ENCODE measurements around the gene YWHAE. TPM values are rescaled to one million over a fixed set of nuclear protein-coding genes. Genes with fewer than 3 reads are reported as not detected.
"Not testable (repeated sequence)": the region's sequence is repeated elsewhere in the genome, so short reads cannot be mapped to it uniquely, and the experiment has no call there.

Gene YWHAE
- total RNA-seq, 4 donors from 2014 or later = 390 to 894 (median 580) TPM

DNA sequence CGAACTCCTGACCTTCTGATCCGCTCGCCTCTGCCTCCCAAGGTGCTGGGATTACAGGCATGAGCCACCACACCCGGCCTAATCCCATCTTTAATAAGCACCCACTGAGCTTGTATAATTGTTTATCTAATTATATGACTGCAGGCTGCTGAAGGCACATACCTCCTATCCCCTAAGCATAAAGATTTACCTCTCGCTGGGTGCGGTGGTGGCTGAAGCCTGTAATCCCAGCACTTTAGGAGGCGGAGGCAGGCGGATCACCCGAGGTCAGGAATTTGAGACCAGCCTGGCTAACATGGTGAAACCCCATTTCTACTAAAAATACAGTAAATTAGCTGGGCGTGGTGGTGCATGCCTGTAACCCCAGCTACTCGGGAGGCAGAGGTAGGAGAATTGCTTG is 20.1 kb upstream of the YWHAE start:
- Histone ChIP-seq H3K36me3 (no peaks in the 10 kb centered on the region), H3K4me1 (no peaks in the 10 kb centered on the region), H3K9me3 (no peaks in the 10 kb centered on the region), H3K27ac (no peak overlapping the region), H3K27me3 (no peaks in the 10 kb centered on the region), H3K4me3 (no peak overlapping the region)
- TF ChIP-seq, protein P1, sequence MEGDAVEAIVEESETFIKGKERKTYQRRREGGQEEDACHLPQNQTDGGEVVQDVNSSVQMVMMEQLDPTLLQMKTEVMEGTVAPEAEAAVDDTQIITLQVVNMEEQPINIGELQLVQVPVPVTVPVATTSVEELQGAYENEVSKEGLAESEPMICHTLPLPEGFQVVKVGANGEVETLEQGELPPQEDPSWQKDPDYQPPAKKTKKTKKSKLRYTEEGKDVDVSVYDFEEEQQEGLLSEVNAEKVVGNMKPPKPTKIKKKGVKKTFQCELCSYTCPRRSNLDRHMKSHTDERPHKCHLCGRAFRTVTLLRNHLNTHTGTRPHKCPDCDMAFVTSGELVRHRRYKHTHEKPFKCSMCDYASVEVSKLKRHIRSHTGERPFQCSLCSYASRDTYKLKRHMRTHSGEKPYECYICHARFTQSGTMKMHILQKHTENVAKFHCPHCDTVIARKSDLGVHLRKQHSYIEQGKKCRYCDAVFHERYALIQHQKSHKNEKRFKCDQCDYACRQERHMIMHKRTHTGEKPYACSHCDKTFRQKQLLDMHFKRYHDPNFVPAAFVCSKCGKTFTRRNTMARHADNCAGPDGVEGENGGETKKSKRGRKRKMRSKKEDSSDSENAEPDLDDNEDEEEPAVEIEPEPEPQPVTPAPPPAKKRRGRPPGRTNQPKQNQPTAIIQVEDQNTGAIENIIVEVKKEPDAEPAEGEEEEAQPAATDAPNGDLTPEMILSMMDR (IDR thresholded peaks at IDR 0.05) = no peak
- TF ChIP-seq POLR2A (IDR thresholded peaks at IDR 0.05) = no peak
- no peak for DNase-seq
- intact Hi-C loops (cut with DNase I; ENCODE audit: low total_unique reads) = no loop called here

DNA sequence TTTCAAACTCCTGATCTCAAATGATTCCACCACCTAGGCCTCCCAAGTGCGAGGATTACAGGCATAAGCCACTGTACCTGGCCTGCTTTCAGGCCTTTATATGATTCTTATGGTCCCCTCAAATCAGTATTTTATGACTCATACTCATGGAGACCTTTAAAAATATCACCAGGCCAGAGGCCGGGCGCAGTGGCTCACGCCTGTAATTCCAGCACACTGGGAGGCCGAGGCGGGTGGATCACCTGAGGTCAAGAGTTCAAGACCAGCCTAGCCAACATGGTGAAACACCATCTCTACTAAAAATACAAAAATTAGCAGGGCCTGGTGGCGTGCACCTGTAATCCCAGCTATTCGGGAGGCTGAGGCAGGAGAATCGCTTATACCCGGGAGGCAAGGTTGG is 18.5 kb upstream of the YWHAE start:
- H3K4me1 ChIP-seq; H3K4me3 ChIP-seq; H3K27me3 ChIP-seq; H3K9me3 ChIP-seq; intact Hi-C loops (cut with DNase I; ENCODE audit: low total_unique reads); H3K36me3 ChIP-seq; H3K27ac ChIP-seq; DNase-seq: not testable (repeated sequence)

DNA sequence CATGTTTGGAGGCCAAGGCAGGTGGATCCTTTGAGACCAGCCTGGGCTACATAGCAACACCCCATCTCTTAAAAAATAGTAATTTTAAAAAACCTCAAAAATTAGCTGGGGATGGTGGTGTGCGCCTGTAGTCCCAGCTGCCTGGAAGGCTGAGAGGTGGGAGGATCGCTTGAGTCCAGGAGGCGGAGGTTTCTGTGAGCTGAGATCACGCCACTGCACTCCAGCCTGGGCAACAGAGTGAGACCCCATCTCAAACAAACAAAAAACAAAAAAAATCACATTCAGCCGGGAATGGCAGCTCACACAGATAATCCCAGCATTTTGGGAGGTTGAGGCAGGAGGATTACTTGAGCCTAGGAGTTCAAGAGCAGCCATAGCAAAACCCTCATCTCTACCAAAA is 16.4 kb upstream of the YWHAE start:
- DNase-seq = no peak
- intact Hi-C loops (cut with DNase I; ENCODE audit: low total_unique reads) = no loop called here
- no peak for TF ChIP-seq POLR2A (IDR thresholded peaks at IDR 0.05)
- no peak overlapping the region for H3K4me3 ChIP-seq
- H3K9me3 ChIP-seq = no peaks in the 10 kb centered on the region
- no peaks in the 10 kb centered on the region for H3K4me1 ChIP-seq
- no peaks in the 10 kb centered on the region for H3K36me3 ChIP-seq
- H3K27ac ChIP-seq = no peak overlapping the region
- no peaks in the 10 kb centered on the region for H3K27me3 ChIP-seq

DNA sequence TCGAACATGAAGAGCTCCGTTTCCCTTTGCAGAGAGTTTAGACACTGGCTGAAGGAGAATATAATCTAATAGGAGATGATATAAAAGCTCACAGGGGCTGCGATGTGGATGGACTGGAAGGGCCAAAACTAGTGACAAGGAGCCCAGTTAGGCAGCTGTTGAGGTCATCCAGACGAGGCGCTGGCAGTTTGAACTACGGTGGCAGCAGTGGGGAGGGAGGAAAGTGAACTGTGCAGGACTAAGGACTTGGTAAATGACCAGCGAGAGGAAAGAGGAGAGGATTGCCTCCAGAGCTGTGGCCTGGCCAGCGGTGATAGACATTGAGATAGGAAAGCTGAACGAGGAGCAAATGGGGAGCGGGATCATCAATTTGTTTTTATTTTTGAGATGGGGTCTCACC is 14.6 kb upstream of the YWHAE start:
- Histone ChIP-seq H3K27me3 (no peaks in the 10 kb centered on the region), H3K27ac (no peak overlapping the region), H3K9me3 (no peaks in the 10 kb centered on the region), H3K4me3 (no peak overlapping the region), H3K36me3 (no peaks in the 10 kb centered on the region), H3K4me1 (no peaks in the 10 kb centered on the region)
- TF ChIP-seq, protein P1 (IDR thresholded peaks at IDR 0.05) = no peak
- TF ChIP-seq POLR2A (IDR thresholded peaks at IDR 0.05) = no peak
- DNase-seq = no peak
- intact Hi-C loops (cut with DNase I; ENCODE audit: low total_unique reads) = no loop called here

DNA sequence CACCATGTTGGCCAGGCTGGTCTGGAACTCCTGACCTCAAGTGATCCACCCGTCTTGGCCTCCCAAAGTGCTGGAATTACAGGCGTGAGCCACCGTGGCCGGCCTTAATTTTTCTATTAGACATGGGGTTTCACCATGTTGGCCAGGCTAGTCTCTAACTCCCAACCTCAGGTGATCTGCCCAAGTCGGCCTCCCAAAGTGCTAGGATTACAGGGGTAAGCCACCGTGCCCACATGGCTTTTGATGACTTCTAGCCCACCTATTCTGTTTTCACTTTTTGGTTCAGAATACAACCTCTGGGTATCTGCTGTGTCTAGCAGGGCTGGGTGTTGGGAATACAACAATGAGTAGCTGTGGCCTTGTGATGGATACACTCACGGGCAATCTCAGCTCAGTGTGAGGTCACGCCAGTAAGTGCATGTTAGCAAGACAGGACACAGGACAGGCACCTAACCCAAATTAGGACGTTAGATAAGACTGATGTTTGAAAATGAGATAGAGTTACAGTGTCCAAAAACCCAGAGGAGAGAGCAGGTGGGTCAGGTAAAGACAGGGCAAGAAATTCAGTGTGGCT is 14.1 kb upstream of the YWHAE start:
- Histone ChIP-seq H3K36me3 (no peaks in the 10 kb centered on the region), H3K9me3 (no peaks in the 10 kb centered on the region), H3K4me3 (no peak overlapping the region), H3K27me3 (no peaks in the 10 kb centered on the region), H3K27ac (no peak overlapping the region), H3K4me1 (no peaks in the 10 kb centered on the region)
- TF ChIP-seq, protein P1 (IDR thresholded peaks at IDR 0.05) = no peak
- TF ChIP-seq POLR2A (IDR thresholded peaks at IDR 0.05) = no peak
- no peak for DNase-seq
- intact Hi-C loops (cut with DNase I; ENCODE audit: low total_unique reads) = no loop called here

DNA sequence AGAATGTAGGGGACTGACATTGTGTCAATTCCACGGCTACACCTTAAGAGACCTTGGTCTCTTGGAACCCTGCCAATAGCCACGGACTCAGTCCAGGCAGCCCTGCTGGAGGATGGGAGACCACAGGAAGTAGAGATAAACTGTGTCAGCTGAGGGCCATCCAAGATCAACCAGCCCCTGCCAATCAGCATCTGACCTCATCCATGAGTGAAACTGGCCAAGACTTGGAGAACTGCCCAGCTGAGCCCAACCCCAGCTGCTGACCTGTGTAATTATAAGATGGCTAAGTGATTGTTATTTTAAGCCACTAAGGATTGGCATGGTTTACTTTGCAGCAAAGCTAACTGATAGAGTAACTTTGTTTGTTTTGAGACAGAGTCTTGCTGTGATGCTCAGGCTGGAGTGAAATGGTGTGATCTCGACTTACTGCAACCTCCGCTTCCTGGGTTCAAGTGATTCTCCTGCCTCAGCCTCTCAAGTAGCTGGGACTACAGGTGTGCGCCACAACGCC is 13.3 kb upstream of the YWHAE start:
- TF ChIP-seq POLR2A (IDR thresholded peaks at IDR 0.05) = no peak
- TF ChIP-seq, protein P1 (IDR thresholded peaks at IDR 0.05) = no peak
- intact Hi-C loops (cut with DNase I; ENCODE audit: low total_unique reads) = no loop called here
- Histone ChIP-seq H3K9me3 (no peaks in the 10 kb centered on the region), H3K27ac (no peak overlapping the region), H3K4me1 (no peaks in the 10 kb centered on the region), H3K36me3 (no peaks in the 10 kb centered on the region), H3K27me3 (no peaks in the 10 kb centered on the region), H3K4me3 (no peak overlapping the region)
- DNase-seq = peak; percentile 27 to 31

Data from uterus (tissue), 4 donors.